NK-92 treated with Interleukin-12 subunit alpha and Interleukin-12 subunit beta, amount 100 ng/mL, for 24 hours (cell line): ENCODE measurements around the gene P2RY2.

Experiments
- DNase-seq: peaks from one replicate; lab custom pipeline; 2025; lab: John Stamatoyannopoulos, UW

P2RY2 gene

DNA sequence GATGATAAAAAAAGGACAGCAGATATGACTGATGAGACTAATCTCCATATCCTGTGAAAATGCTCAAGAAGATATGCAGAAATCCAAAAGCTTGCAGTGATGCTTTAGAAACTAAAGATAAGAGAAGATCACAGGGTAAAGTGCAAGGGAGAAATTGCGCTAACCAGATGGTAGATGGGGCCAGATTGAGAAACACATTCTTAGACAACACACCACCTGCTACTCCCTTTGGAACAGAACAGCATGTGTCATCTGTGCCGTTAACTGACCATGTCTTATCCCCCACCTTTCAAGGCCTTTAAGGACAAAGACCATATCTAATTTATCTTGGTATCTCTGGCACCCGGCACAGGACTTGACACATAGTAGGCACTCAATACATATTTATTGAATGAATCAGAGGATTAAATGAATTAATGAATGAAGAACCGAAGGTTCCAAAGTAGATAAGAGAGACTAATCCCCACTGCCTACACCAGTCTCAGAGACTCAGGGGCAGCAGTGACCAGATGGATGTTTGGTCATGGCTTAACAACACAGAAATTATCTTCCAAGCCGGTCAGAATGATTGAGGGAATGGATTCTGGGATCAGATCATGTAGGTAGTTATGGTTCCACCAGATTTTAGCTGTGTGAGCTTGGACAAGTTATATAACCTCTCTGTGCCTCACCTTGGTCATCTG, 12.3 kb upstream of the P2RY2 start:
- DNase-seq: no peak

DNA sequence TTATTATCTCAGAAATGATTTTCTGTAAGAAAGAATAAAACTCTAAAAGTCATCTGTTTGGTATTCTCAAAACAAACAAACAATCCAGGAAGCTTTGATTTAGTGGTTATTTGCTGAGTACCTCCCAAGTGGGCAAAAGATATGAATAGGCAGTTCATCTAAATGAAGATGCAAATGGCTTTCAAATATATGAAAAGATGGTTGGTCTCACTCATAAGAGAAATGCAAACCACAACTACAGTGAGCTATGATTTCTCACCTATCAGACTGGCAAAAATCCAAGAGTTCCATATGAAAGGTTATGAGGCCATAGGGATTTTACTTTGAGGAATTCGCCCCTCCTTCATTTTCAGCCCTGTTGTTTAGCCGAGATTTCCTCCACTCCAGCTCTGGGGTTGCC, 11.3 kb upstream of the P2RY2 start:
- DNase-seq: no peak

- no peak for DNase-seq
Measured at GRCh38 chr11:73209892-73210291, 8.2 kb upstream of the P2RY2 start.

DNA sequence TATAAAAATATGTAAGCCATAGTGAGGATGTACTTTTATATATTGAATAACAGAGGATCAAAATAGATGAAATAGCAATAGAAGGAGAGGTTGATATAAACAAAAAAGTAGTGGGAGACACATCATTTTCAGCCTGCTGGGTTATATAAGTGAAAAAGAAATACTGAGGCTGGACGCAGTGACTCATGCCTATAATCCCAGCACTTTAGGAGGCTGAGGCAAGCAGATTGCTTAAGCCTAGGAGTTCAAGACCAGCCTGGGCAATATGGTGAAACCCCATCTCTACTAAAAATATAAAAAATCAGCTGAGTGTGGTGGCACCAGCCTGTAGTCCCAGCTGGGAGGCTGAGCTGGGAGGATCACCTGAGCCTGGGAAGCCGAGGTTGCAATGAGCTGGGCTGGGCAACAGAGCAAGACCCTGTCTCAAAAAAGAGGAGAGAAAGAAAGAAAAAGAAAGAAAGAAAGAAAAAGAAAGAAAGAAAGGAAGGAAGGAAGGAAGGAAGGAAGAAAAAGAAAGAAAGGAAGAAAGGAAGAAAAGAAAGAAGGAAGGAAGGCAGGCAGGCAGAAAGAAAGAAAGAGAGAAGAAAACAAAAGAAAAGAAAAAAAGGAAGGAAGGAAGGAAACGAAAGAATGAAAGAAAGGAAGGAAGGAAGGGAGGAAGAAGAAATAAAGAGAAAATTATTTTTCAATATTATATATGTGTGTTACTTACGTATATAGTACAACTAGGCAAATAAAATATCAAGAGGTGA, 7.0 kb upstream of the P2RY2 start:
- no peak for DNase-seq

DNA sequence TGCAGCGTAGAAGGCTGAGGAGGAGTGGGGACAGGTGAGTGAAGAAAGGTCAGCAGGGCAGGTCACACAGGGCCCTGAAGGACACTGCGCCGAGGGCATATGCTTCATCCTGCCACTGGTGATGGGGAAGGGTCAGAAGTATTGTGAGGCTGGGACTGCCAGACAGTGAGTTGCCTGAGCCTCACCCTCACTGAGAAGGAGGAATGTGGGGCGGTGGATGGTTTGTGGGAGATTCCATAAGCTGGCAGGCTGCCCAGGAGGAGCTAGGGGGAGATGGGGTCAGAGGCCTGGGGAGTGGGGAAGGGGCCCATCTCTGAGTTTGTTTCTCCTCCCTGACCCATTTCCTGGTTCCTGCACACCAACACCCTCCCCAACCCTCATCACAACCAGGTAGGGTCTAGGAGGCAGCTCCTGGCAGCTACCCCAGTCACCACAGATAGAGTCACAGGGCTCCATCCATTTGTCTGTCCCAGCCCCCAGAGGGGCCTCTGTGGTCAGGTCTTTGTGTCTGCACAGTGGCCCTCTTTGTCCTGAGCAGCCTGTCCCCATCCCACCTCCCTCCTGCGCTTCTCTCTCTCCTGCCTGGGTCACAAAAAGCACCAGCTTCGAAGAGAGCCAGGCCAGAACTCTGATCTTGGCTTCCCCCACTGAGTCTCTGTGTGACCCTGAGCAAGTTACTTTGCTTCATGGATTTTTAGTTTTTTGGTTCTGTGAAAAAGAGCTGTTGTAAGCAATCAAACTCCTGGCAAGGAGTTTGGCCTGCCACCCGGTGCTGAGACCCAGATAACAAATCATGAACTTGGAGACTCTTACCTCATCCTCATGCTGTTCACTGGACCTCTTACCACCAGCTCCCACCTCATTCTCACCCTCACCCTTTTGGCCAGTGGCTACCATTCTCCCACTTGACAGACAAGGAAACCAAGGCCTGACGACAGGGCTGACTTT, 4.6 kb upstream of the P2RY2 start:
- DNase-seq: no peak

DNA sequence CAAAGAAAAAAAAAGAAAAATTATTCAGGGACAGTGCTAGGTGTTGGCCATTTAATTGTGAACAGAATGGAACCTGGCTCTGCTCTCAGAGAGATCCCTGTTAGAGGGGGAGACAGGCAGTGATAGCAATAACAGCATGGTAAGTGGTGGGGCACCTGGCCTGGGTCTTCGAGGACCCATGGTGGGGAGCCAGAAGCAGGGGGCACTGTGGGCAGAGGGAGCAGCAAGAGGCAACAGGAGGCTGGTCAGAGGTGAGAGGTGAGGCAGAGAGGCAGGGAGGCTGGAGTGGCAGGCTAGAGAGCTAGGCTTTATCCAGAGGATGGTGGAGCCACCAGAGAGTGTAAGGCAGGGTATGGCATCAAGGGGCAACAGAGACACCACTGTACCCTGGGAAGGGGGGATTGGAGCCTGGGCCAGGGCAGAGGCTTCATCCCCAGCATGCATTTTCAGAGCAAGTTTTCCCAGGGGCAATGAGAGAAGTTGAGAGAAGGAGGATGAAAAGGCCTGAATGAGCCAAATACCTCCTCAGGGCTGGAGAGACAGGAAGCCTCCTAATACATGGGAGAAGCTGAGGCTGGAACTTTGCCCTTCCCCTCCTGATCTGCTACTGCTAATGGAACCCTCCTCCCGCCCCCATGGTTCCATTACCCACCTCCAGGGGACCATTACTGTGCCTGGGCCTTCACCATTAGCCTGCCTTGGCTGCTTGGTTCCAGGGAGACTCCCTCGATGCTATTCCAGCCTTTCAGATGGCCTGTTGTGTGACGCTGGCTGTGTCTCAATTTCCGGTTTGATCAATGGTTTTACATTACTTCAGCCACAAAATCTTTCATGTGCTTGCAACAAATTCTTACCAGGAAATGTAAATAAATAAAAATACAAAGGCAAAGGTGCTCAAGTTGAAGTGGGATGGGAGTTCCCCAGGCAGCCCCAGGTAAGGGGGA, 2.6 kb upstream of the P2RY2 start:
- DNase-seq: no peak

GRCh38 chr11:73216465-73216864, 1.6 kb upstream of the P2RY2 start:
- DNase-seq: no peak

GRCh38 chr11:73217131-73217809, 811 bp upstream of the P2RY2 start:
- DNase-seq: no peak

DNA sequence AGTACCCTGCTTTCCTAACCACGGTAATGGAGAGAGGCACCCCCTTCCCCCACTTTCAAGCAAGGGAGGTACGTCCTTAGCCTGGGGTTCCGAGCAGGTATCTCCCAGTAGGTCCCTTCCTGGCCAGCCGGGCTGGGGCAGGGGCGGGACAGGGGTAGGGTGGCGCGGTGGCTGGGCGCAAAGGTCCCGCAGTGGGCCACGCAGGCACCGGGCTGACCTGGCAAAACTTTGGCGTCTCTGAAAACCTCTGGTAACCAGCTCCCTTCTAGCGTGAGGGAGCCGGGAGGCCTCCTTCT, 323 bp upstream of the P2RY2 start:
- no peak for DNase-seq

- DNase-seq: no peak
Measured at GRCh38 chr11:73218830-73219215, 742 bp downstream of the P2RY2 start.

DNA sequence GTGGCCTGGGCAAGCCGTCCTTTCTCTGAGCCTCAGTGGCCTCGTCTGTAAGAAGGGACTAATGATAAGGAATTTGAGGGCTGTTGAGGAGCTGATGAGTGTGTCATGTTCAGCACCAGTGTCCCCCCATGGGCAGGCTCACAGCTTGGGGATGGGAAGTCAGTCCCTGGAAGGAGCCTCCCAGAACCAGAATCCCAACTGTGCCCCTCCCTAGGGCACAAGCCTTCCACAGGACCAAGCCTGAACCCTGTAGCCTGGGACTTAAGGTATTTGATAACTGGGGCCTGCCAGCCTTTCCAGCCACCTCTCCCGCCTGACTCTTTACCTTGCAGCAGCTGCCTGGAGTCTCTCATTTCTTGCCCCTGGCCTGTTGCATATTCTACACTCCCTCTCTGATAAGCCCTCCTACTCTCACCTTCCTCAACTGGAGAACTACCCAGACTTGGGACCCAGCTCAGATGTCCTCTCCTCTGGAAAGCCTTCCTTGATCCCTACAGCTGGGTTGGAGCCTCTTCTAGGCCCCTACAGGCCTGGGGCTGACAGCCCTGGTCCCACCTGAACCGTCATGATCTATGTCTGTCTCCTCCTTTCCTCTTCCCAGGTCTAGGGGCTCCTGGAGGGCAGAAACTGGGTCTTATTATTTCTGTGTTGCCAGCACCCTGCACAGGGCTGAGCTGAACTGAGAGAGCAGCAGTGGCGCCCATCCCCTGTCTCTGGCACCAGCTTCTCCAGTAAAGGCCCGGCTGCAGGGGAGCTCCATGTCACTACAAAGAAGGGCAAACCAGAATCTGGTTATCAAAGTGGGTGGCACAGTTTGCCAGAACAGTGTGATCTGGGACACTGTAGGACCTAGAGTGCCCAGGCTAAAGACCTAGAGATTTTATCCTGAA, 1.6 kb downstream of the P2RY2 start:
- DNase-seq: no peak

DNA sequence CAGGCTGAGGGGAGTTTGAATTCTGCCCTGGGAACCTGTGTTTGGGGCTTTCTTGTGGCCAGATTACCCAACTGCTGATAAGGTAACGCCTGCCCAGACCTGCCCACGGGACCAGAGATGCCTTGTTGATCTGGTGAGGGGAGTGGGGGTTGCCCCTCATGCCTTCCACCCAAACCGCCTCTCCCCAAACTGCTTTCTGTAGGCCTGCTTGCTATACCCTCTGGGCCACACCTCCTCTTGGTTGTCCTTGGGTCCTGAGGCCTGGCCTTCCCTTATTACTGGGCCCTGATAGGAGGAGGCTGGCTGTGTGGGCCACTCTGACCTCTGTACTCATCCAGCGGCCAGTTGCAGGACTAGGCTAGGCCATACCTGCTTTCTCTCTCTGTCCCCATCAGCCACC, 3.4 kb downstream of the P2RY2 start:
- DNase-seq: no peak

DNA sequence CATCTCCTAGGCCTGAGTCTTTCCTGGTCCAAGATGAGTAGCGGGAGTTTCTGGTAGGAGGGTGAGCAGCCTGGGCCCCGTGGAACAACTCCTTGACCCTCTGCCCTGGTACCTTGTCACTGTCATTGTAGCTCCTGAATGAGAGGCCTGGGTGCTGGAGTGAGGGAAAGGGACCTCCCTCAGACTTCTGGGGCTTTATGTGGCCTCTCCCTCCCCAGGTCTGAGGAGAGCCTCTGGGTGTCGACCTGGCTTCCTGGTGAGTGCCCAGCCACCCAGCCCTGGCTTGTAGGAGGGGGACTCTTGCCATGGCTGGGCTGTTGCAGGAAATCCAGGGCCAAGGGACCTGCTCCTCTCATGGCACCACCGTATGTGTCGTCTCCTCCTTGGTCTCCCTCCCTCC, 3.9 kb downstream of the P2RY2 start:
- no peak for DNase-seq

DNA sequence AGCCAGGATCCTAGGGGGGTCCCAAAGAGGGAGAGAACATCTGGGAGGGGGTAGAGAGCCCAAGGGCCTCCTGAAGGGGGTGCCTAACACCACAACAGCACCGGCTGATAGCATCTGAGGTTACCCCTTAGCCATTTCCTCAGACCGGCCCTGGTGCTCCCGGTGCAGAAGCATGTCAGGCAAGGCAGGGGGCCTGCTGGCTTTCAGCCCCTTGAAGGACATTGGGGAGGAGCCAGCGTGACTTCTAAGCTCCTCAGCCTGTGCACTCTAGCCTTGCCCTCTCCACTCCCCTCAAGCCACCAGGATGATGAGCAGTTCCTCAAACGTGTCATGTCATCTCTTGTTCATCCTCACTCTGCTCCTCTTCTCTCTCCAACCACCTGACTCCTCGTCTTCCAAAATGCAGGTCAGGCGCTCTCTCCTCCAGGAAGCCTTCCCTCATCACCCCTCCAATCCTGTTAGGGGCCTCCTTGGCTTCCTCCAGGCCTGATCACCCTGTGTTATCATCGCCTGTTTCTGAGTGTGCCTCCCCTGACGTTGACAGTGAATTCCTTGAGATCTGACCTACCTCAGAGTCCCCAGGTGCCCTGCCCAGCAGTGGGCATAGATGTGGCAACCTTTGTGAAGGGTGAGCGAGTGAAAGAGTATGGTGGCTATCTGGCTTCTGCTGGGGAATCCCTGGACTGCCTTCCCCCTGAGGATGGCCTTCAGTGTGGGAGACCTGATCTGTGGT, 6.1 kb downstream of the P2RY2 start:
- no peak for DNase-seq

DNA sequence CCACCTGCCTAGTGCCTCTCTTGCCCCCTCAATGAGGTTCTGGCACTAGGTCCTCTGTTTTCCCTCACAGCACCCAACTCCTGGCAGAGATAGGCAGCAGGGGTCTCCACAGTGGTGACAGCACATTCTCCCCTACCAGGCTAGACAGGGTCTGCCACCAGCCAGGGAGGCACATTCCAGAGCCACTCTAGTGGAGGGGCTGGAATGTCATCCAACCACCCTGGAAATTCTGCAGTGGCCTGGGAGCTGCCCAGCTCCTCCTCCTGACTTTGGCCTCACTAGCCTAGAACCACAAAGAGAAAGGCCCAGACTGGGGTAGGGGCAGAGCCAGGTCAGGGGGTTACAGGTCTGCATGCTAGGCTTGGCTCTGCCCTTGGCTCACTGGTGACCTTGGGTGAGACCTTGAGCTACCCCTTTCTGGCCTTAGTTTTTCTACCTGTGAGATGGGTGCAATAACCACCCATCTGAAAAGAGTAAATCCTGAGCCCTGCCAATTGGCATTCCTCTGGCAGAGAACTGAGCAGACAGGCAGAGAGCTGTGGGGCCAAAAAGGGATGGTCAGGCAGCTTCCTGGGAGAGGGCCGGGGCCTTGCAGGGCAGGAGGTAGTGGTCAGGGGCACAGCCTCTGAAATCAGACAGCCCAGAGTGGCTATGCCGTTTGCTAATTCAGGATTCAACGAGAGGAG, 7.1 kb downstream of the P2RY2 start:
- DNase-seq: no peak

DNA sequence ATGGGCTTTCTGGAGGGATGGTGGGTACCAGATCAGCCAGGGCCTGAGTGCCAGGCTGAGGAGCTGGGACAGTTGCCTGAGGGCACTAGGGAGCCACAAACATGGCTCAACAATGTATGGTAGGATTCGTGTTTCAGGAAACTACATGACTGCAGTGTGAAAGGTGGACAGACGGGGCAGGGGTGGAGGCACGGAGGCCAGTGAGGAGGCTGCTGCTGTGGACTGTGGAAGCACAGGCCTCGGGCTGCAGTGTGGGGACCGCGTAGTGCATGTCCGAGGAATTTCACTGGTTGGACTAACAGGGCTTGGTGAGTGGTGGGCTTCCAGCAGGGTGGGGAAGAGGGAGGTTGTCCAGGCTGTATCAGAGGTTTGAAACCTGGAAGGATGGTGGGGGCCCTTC, 7.8 kb downstream of the P2RY2 start:
- no peak for DNase-seq

GRCh38 chr11:73226297-73227006, 8.4 kb downstream of the P2RY2 start:
- DNase-seq: no peak

- no peak for DNase-seq
Measured at GRCh38 chr11:73227571-73228211, 9.6 kb downstream of the P2RY2 start.
